ENCODE results near the gene TBL3. TPM values are rescaled to one million over a fixed set of nuclear protein-coding genes. Genes with fewer than 3 reads are reported as not detected.

Gene TBL3
- total and polyA plus RNA-seq, 2 of the 8 experiments (the other 6 are each of a cell fraction or from before 2014, with no cell fraction given), result 65.8 to 137 TPM

GRCh38 chr16:1938316-1938715 lies 33.5 kb upstream of the TBL3 start:
- Histone ChIP-seq H2BK20ac (ENCODE audit: low read length) (no peak overlapping the region), H3K9me3 (ENCODE audit: insufficient read depth in 2 of 2, low read depth in 1 of 2, low read length in 1 of 2) (no peaks in the 10 kb centered on the region), H2BK5ac (ENCODE audit: low read depth, low read length) (no peak overlapping the region), H2BK15ac (ENCODE audit: low read length) (no peak overlapping the region), H3K79me2 (ENCODE audit: control insufficient read depth in 1 of 2, insufficient read depth in 2 of 2, low read length in 2 of 2) (no peaks in the 10 kb centered on the region), H3K18ac (ENCODE audit: extremely low read depth, low read length) (no peak overlapping the region), H2AFZ (ENCODE audit: low read length) (no peak overlapping the region), H3K14ac (ENCODE audit: insufficient read length) (no peak overlapping the region), H4K91ac (replicated peaks; ENCODE audit: insufficient read length, low read length) (no peak overlapping the region), H3K4me3 (ENCODE audit: extremely low read depth in 1 of 4, insufficient read depth in 2 of 4, low read depth in 3 of 4, low read length in 4 of 4) (no peak overlapping the region), H2BK120ac (replicated peaks; ENCODE audit: low read depth, low read length) (no peak overlapping the region), H4K8ac (ENCODE audit: extremely low read depth, insufficient read depth, low read length) (no peak overlapping the region), H3K56ac (replicated peaks; ENCODE audit: insufficient read length, low read depth, low read length) (no peak overlapping the region), H3K23ac (ENCODE audit: insufficient read length) (no peak overlapping the region), H2BK12ac (ENCODE audit: low read depth, low read length) (no peak overlapping the region), H3K27me3 (replicated peaks in 1 of 4; ENCODE audit: control insufficient read depth in 3 of 4, extremely low read depth in 1 of 4, insufficient read depth in 3 of 4, low read length in 3 of 4) (peaks cover 0 to 2% (median 0%) of the 10 kb centered on the region in 4 experiments; a peak in 1 of 7 replicates), H3K4me1 (replicated peaks in 1 of 4; ENCODE audit: control insufficient read depth in 3 of 4, insufficient read depth in 4 of 4, low read length in 3 of 4) (peaks cover 0 to 8% (median 6%) of the 10 kb centered on the region in 4 experiments; a peak in 5 of 7 replicates), H3K36me3 (ENCODE audit: control insufficient read depth in 2 of 4, insufficient read depth in 4 of 4, low read length in 3 of 4) (peaks cover 4 to 12% (median 8%) of the 10 kb centered on the region in 4 experiments; a peak in 5 of 8 replicates), H3K4me2 (ENCODE audit: insufficient read depth in 1 of 2, low read depth in 2 of 2, low read length in 2 of 2) (no peak overlapping the region), H3K27ac (ENCODE audit: low read depth, low read length) (no peak overlapping the region), H3K23me2 (ENCODE audit: low read depth, low read length) (peaks cover 6% of the 10 kb centered on the region; the same call in 1 of the 2 replicates), H3K79me1 (ENCODE audit: low read depth, low read length) (no peaks in the 10 kb centered on the region), H3K4ac (replicated peaks; ENCODE audit: insufficient read length, low read depth, low read length) (no peak overlapping the region), H3K9ac (replicated peaks in 1 of 4; ENCODE audit: extremely low read depth in 1 of 4, low read depth in 3 of 4, low read length in 3 of 4) (no peak overlapping the region), H4K20me1 (replicated peaks in 1 of 2; ENCODE audit: control insufficient read depth in 1 of 2, insufficient read depth in 2 of 2, low read length in 2 of 2) (peaks cover 0 to 4% of the 10 kb centered on the region in 2 experiments), H2AK5ac (ENCODE audit: low read depth, low read length) (no peak overlapping the region), H4K5ac (ENCODE audit: insufficient read length, low read depth, low read length) (no peak overlapping the region)
- FAIRE-seq (no peak), DNase-seq (ENCODE audit: low read depth in 1 of 2, low spot score in 2 of 2) (no peak)
- WGBS, 2 experiments (ENCODE audit: extremely low coverage in 1 of 2, insufficient coverage in 1 of 2, insufficient read length in 1 of 2, insufficient replicate concordance in 2 of 2, low coverage in 1 of 2, low lambda C conversion rate in 2 of 2, missing lambda C conversion rate in 1 of 2), result 90% methylated on average over 10 of the region's 10 CpGs; no CpG with 5 or more reads in 1 of the 2 experiments
- ChIA-PET POLR2A (ENCODE audit: partially characterized antibody) (interaction anchor here (0.8 to 11.7 kb wide), 2 partner anchors 22 to 111 kb away, joined by 3 to 336 read pairs; partner anchors contain the start of genes FAHD1, NDUFB10, RNF151 and RPL3L), CTCF (ENCODE audit: partially characterized antibody) (no interaction called here)
- TF ChIP-seq TAF1 (IDR thresholded peaks at IDR 0.05; ENCODE audit: low read depth, low read length) (no peak), BRCA1 (IDR thresholded peaks at IDR 0.05; ENCODE audit: low read depth, low read length) (no peak), CBX8 (IDR thresholded peaks at IDR 0.05; ENCODE audit: borderline replicate concordance, low read depth, low read length) (no peak), SAP30 (IDR thresholded peaks at IDR 0.05; ENCODE audit: insufficient read depth, insufficient replicate concordance, low read length) (no peak), POLR2AphosphoS5 (IDR thresholded peaks at IDR 0.05; ENCODE audit: low read depth, low read length) (no peak), POU5F1 (IDR thresholded peaks at IDR 0.05; ENCODE audit: low read depth, low read length) (no peak), JUN (IDR thresholded peaks at IDR 0.05; ENCODE audit: low read depth, low read length) (no peak), SP4 (IDR thresholded peaks at IDR 0.05; ENCODE audit: low read length) (no peak), BACH1 (IDR thresholded peaks at IDR 0.05; ENCODE audit: low read length) (no peak), MAX (IDR thresholded peaks at IDR 0.05) (no peak), JUND (IDR thresholded peaks at IDR 0.05; ENCODE audit: low read length) (no peak), CTCF (IDR thresholded peaks at IDR 0.05; ENCODE audit: control extremely low read depth in 1 of 3, insufficient read depth in 1 of 3, low read depth in 1 of 3, low read length in 3 of 3) (no peak)

All from H1 (cell line).